Activated T-helper 1 cell treated with anti-CD3 and anti-CD28 coated beads, Interleukin-2, amount 50 U/mL, for 16 hours (primary cell): Measurements from ENCODE around the gene PLCXD3.

Experiments
- DNase-seq, 2 donors: peaks; one replicate each; pipeline ENCODE4 v3.0.0-alpha.2; 2020; ENCODE audit warnings: low read depth in 1 of 2, low spot score in 1 of 2

The PLCXD3 gene

GRCh38 chr5:41510176-41510831 lies at the start of gene PLCXD3:
TSS of gene PLCXD3 (minus strand) at chr5:41510601. CDS start at chr5:41510526, 75 bp downstream.
- no peak for DNase-seq

- DNase-seq, result no peak
Measured at GRCh38 chr5:41559184-41559583, 48.8 kb upstream of the PLCXD3 start.

- no peak for DNase-seq
Measured at GRCh38 chr5:41558295-41558694, 47.9 kb upstream of the PLCXD3 start.

- no peak for DNase-seq
Measured at GRCh38 chr5:41547991-41548390, 37.6 kb upstream of the PLCXD3 start.

- DNase-seq, result no peak
Measured at GRCh38 chr5:41542183-41542582, 31.8 kb upstream of the PLCXD3 start.

GRCh38 chr5:41539454-41539853 lies 29.1 kb upstream of the PLCXD3 start:
- DNase-seq, result no peak

GRCh38 chr5:41537581-41537980 lies 27.2 kb upstream of the PLCXD3 start:
- no peak for DNase-seq

GRCh38 chr5:41532485-41532884 lies 22.1 kb upstream of the PLCXD3 start:
- DNase-seq, result no peak

GRCh38 chr5:41527201-41527779 lies 16.9 kb upstream of the PLCXD3 start:
- no peak for DNase-seq

GRCh38 chr5:41526699-41527098 lies 16.3 kb upstream of the PLCXD3 start:
- no peak for DNase-seq

- DNase-seq, result no peak
Measured at GRCh38 chr5:41524174-41524573, 13.8 kb upstream of the PLCXD3 start.

GRCh38 chr5:41522193-41522786 lies 11.9 kb upstream of the PLCXD3 start:
- no peak for DNase-seq

GRCh38 chr5:41519801-41520200 lies 9.4 kb upstream of the PLCXD3 start:
- DNase-seq, result no peak

- no peak for DNase-seq
Measured at GRCh38 chr5:41517909-41518308, 7.5 kb upstream of the PLCXD3 start.

- DNase-seq, result no peak
Measured at GRCh38 chr5:41511241-41511640, 840 bp upstream of the PLCXD3 start.

- DNase-seq, result no peak
Measured at GRCh38 chr5:41509399-41510175, 814 bp downstream of the PLCXD3 start.

- no peak for DNase-seq
Measured at GRCh38 chr5:41508696-41509398, 1.6 kb downstream of the PLCXD3 start.

- DNase-seq, result no peak
Measured at GRCh38 chr5:41508186-41508585, 2.2 kb downstream of the PLCXD3 start.

GRCh38 chr5:41507501-41507900 lies 2.9 kb downstream of the PLCXD3 start:
- DNase-seq, result no peak

- DNase-seq, result no peak
Measured at GRCh38 chr5:41503860-41504259, 6.5 kb downstream of the PLCXD3 start.

GRCh38 chr5:41503310-41503709 lies 7.1 kb downstream of the PLCXD3 start:
- no peak for DNase-seq
